Measurements from ENCODE around the gene ERCC6L2.

DNA sequence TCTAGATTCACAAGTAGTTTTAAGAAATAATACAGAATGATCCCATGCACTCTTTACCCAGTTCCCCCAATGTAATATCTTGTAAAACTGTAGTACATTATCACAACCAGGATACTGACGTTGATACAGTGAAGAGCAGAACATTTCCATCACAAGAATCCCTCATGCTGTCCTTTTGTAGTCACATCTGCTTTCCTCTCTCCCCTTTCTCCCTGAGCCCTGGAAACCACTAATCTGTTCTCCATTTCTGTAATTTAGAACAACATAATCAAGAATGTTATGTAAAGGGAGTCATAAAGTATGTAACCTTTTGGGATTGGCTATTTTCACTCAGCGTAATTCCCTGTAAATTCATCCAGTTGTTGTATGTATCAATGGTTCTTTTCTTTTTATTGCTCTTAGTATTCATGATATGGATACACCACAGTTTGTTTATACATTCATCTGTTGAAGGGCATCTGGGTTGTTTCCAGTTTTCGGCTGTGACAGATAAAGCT, 61.1 kb downstream of the ERCC6L2 start:
- TF ChIP-seq, protein P1, sequence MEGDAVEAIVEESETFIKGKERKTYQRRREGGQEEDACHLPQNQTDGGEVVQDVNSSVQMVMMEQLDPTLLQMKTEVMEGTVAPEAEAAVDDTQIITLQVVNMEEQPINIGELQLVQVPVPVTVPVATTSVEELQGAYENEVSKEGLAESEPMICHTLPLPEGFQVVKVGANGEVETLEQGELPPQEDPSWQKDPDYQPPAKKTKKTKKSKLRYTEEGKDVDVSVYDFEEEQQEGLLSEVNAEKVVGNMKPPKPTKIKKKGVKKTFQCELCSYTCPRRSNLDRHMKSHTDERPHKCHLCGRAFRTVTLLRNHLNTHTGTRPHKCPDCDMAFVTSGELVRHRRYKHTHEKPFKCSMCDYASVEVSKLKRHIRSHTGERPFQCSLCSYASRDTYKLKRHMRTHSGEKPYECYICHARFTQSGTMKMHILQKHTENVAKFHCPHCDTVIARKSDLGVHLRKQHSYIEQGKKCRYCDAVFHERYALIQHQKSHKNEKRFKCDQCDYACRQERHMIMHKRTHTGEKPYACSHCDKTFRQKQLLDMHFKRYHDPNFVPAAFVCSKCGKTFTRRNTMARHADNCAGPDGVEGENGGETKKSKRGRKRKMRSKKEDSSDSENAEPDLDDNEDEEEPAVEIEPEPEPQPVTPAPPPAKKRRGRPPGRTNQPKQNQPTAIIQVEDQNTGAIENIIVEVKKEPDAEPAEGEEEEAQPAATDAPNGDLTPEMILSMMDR (IDR thresholded peaks at IDR 0.05): no peak
- TF ChIP-seq, protein P2, sequence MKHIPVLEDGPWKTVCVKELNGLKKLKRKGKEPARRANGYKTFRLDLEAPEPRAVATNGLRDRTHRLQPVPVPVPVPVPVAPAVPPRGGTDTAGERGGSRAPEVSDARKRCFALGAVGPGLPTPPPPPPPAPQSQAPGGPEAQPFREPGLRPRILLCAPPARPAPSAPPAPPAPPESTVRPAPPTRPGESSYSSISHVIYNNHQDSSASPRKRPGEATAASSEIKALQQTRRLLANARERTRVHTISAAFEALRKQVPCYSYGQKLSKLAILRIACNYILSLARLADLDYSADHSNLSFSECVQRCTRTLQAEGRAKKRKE (CRISPR knock-in tag; IDR thresholded peaks at IDR 0.05; ENCODE audit: low read depth): no peak
- TF ChIP-seq EHMT2 (IDR thresholded peaks at IDR 0.05; ENCODE audit: low read depth): no peak
- TF ChIP-seq EP300 (IDR thresholded peaks at IDR 0.05): no peak

All from A549 (cell line).